GM23338 (cell line): ENCODE results near the gene LDLRAD3. TPM values are rescaled to one million over a fixed set of nuclear protein-coding genes. Genes with fewer than 3 reads are reported as not detected.

ENCODE experiments used
- ATAC-seq: fragments of 200-7000 bp; cut with Tn5 transposase; 3 replicates; pipeline ENCODE4 v1.9.1; 2020
- DNase-seq: peaks from one replicate; pipeline ENCODE4 v3.0.0-alpha.2; 2015; ENCODE audit warnings: low spot score
- H2AFZ ChIP-seq: fragments of 200-600 bp; sonication (generic); 2 replicates; pipeline ENCODE4 v1.8.0; 2016; ENCODE audit warnings: antibody characterized with exemption, mild to moderate bottlenecking, moderate library complexity
- H3F3A ChIP-seq: fragments of 200-600 bp; sonication (generic); replicated peaks from 2 replicates; pipeline ENCODE4 v1.8.0; 2017; ENCODE audit warnings: antibody characterized with exemption, mixed run types, low read depth
- H3K27ac ChIP-seq: fragments of 200-600 bp; sonication (generic); 2 replicates; pipeline ENCODE4 v1.6.1; 2016; ENCODE audit warnings: low read depth
- H3K27me3 ChIP-seq: fragments of 200-600 bp; sonication (generic); 2 replicates; pipeline ENCODE4 v1.8.0; 2016; ENCODE audit warnings: mild to moderate bottlenecking, mixed run types, moderate library complexity; ENCODE audit not compliant: insufficient read depth
- H3K36me3 ChIP-seq: fragments of 200-600 bp; sonication (generic); 2 replicates; pipeline ENCODE4 v1.8.0; 2016; ENCODE audit warnings: mild to moderate bottlenecking; ENCODE audit not compliant: insufficient read depth
- H3K4me1 ChIP-seq: fragments of 200-600 bp; sonication (generic); 2 replicates; pipeline ENCODE4 v1.8.0; 2016; ENCODE audit warnings: mild to moderate bottlenecking, moderate library complexity; ENCODE audit not compliant: insufficient read depth
- H3K4me2 ChIP-seq: fragments of 200-600 bp; sonication (generic); 2 replicates; pipeline ENCODE4 v1.7.1; 2017; ENCODE audit warnings: mixed run types
- H3K4me3 ChIP-seq: fragments of 200-600 bp; sonication (generic); 2 replicates; pipeline ENCODE4 v1.6.1; 2016; ENCODE audit warnings: mixed run types
- H3K79me2 ChIP-seq: fragments of 200-600 bp; sonication (generic); replicated peaks from 2 replicates; pipeline ENCODE4 v1.8.0; 2017; ENCODE audit warnings: mild to moderate bottlenecking; ENCODE audit not compliant: insufficient read depth
- H3K9me2 ChIP-seq: fragments of 200-600 bp; sonication (generic); 2 replicates; pipeline ENCODE4 v1.8.0; 2017; ENCODE audit not compliant: insufficient read depth
- H4K20me1 ChIP-seq: fragments of 200-600 bp; sonication (generic); replicated peaks from 2 replicates; pipeline ENCODE4 v1.8.0; 2017; ENCODE audit warnings: mild to moderate bottlenecking; ENCODE audit not compliant: insufficient read depth
- H3K27ac Mint-ChIP-seq: 2 replicates; pipeline ENCODE4 v1.8.0; 2020; ENCODE audit warnings: inconsistent platforms, mild to moderate bottlenecking, moderate library complexity, mixed read lengths
- H3K27me3 Mint-ChIP-seq: 3 replicates; pipeline ENCODE4 v1.8.0; 2022; ENCODE audit warnings: low read depth, mild to moderate bottlenecking, moderate library complexity, mixed read lengths, inconsistent platforms; ENCODE audit not compliant: insufficient read depth, poor library complexity
- H3K36me3 Mint-ChIP-seq: 3 replicates; pipeline ENCODE4 v1.8.0; 2021; ENCODE audit warnings: low read depth, mild to moderate bottlenecking, inconsistent platforms, moderate library complexity, mixed read lengths
- H3K4me1 Mint-ChIP-seq: 3 replicates; pipeline ENCODE4 v1.8.0; 2020; ENCODE audit warnings: mild to moderate bottlenecking, inconsistent platforms, mixed read lengths
- H3K4me3 Mint-ChIP-seq: 3 replicates; pipeline ENCODE4 v1.8.0; 2021; ENCODE audit warnings: moderate library complexity, mild to moderate bottlenecking, inconsistent platforms, mixed read lengths
- H3K9me3 Mint-ChIP-seq: 3 replicates; pipeline ENCODE4 v1.8.0; 2020; ENCODE audit warnings: moderate library complexity, mild to moderate bottlenecking, inconsistent platforms, mixed read lengths
- CREB1 ChIP-seq: fragments of 250-450 bp; sonication (Bioruptor Pico); IDR thresholded peaks from 2 replicates; pipeline ENCODE4 v1.5.0; 2020; ENCODE audit warnings: low read depth, mild to moderate bottlenecking, moderate library complexity
- CTCF ChIP-seq, 2 experiments: fragments of 200-600 bp in 1 of 2; sonication (generic) in 1 of 2; conservative IDR thresholded peaks; 2 replicates each; pipeline versions ENCODE4 v1.5.1 to v1.6.1; 2016 to 2017; ENCODE audit warnings: antibody characterized with exemption in 2 of 2, low read depth in 2 of 2, mild to moderate bottlenecking in 2 of 2, moderate library complexity in 1 of 2
- ETS1 ChIP-seq: IDR thresholded peaks from 2 replicates; pipeline ENCODE4 v1.6.1; 2016; ENCODE audit warnings: antibody characterized with exemption
- EZH2 ChIP-seq: fragments of 200-600 bp; sonication (generic); IDR thresholded peaks from one replicate; pipeline ENCODE4 v1.8.0; 2017; ENCODE audit warnings: antibody characterized with exemption, mild to moderate bottlenecking, low read depth; ENCODE audit not compliant: unreplicated experiment
- EZH2phosphoT487 ChIP-seq: fragments of 200-600 bp; sonication (generic); IDR thresholded peaks from one replicate; pipeline ENCODE4 v1.8.1; 2018; ENCODE audit warnings: antibody characterized with exemption; ENCODE audit not compliant: unreplicated experiment
- JUNB ChIP-seq: IDR thresholded peaks from one replicate; pipeline ENCODE4 v1.6.1; 2016; ENCODE audit warnings: antibody characterized with exemption; ENCODE audit not compliant: unreplicated experiment
- NANOG ChIP-seq: IDR thresholded peaks from 2 replicates; pipeline ENCODE4 v1.6.1; 2016; ENCODE audit warnings: antibody characterized with exemption, borderline replicate concordance
- POLR2AphosphoS5 ChIP-seq: IDR thresholded peaks from 2 replicates; pipeline ENCODE4 v1.6.1; 2016; ENCODE audit warnings: antibody characterized with exemption, low read depth
- STAT1 ChIP-seq: IDR thresholded peaks from one replicate; pipeline ENCODE4 v1.6.1; 2016; ENCODE audit warnings: antibody characterized with exemption; ENCODE audit not compliant: unreplicated experiment
- ZNF114 ChIP-seq: fragments of 250-450 bp; sonication (Bioruptor Pico); IDR thresholded peaks from 2 replicates; pipeline ENCODE4 v1.5.0; 2020; ENCODE audit warnings: mild to moderate bottlenecking, moderate library complexity
- ZNF331 ChIP-seq: fragments of 250-450 bp; sonication (Bioruptor Pico); IDR thresholded peaks from 2 replicates; pipeline ENCODE4 v1.5.0; 2020; ENCODE audit warnings: low read depth, mild to moderate bottlenecking, moderate library complexity
- ZNF462 ChIP-seq: fragments of 250-450 bp; sonication (Bioruptor Pico); IDR thresholded peaks from 2 replicates; pipeline ENCODE4 v1.5.0; 2020; ENCODE audit warnings: mild to moderate bottlenecking, moderate library complexity
- polyA plus RNA-seq: library from polyadenylated mRNA; unstranded; fragments of >200 nt; fragmentation: Nextera tagmentation; extraction: Ambion mirVana; gene quantifications from 2 replicates; pipeline ENCODE4 v1.2.1, GENCODE V29; 2016
- total RNA-seq: library from RNA; depleted of rRNA; stranded (reverse); fragments of >200 nt; shearing (Covaris generic); gene quantifications from 2 replicates; pipeline ENCODE4 v1.2.3, GENCODE V29; 2014
- TF ChIP-seq, protein P1 (sequence below): IDR thresholded peaks from one replicate; pipeline ENCODE4 v1.6.1; 2018; ENCODE audit warnings: antibody characterized with exemption; ENCODE audit not compliant: unreplicated experiment

The LDLRAD3 gene
- total and polyA plus RNA-seq, 2 experiments from 2014 or later, result 8.5 to 19.4 TPM

- Histone ChIP-seq H3K27me3 (no peaks in the 10 kb centered on the region), H3K4me3 (peak overlapping the region; percentile 15; the same call in 1 of the 2 replicates), H3F3A (peaks cover 14% of the 10 kb centered on the region), H3K4me2 (peak overlapping the region; percentile 33), H3K9me2 (no peaks in the 10 kb centered on the region), H3K79me2 (0 out of 2 replicates have a peak, but pooled peaks cover 8% of the 10 kb centered on the region), H3K36me3 (peaks cover 13% of the 10 kb centered on the region), H2AFZ (no peak overlapping the region), H3K4me1 (peaks cover 37% of the 10 kb centered on the region), H4K20me1 (no peaks in the 10 kb centered on the region), H3K27ac (peak overlapping the region; percentile 98)
- DNase-seq (peak; percentile 90), ATAC-seq (peak; percentile 84)
- Mint-ChIP-seq H3K9me3 (peaks cover 40% of the 10 kb centered on the region), H3K4me3 (peak overlapping the region; percentile 46), H3K27me3 (peaks cover 6% of the 10 kb centered on the region), H3K4me1 (peaks cover 58% of the 10 kb centered on the region), H3K36me3 (peaks cover 67% of the 10 kb centered on the region), H3K27ac (peak overlapping the region; percentile 98)
- TF ChIP-seq ETS1, result no peak
- peak; percentile 38 for TF ChIP-seq CREB1
- TF ChIP-seq, protein P1, sequence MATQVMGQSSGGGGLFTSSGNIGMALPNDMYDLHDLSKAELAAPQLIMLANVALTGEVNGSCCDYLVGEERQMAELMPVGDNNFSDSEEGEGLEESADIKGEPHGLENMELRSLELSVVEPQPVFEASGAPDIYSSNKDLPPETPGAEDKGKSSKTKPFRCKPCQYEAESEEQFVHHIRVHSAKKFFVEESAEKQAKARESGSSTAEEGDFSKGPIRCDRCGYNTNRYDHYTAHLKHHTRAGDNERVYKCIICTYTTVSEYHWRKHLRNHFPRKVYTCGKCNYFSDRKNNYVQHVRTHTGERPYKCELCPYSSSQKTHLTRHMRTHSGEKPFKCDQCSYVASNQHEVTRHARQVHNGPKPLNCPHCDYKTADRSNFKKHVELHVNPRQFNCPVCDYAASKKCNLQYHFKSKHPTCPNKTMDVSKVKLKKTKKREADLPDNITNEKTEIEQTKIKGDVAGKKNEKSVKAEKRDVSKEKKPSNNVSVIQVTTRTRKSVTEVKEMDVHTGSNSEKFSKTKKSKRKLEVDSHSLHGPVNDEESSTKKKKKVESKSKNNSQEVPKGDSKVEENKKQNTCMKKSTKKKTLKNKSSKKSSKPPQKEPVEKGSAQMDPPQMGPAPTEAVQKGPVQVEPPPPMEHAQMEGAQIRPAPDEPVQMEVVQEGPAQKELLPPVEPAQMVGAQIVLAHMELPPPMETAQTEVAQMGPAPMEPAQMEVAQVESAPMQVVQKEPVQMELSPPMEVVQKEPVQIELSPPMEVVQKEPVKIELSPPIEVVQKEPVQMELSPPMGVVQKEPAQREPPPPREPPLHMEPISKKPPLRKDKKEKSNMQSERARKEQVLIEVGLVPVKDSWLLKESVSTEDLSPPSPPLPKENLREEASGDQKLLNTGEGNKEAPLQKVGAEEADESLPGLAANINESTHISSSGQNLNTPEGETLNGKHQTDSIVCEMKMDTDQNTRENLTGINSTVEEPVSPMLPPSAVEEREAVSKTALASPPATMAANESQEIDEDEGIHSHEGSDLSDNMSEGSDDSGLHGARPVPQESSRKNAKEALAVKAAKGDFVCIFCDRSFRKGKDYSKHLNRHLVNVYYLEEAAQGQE, result no peak
- peak; percentile 86 for TF ChIP-seq NANOG
- no peak for TF ChIP-seq EZH2phosphoT487
- no peak for TF ChIP-seq ZNF331 (CRISPR knock-in tag)
- no peak for TF ChIP-seq STAT1
- TF ChIP-seq ZNF462 (CRISPR knock-in tag), result peak; percentile 39; the same call in 1 of the 2 replicates
- no peak for TF ChIP-seq CTCF (conservative IDR thresholded peaks at IDR 0.05; ENCODE audit: low read depth in 2 of 2)
- TF ChIP-seq POLR2AphosphoS5, result no peak
- no peak for TF ChIP-seq ZNF114
- no peak for TF ChIP-seq EZH2
- no peak for TF ChIP-seq JUNB
Measured at GRCh38 chr11:36109850-36110606, 166.2 kb downstream of the LDLRAD3 start.
